RPMI8226 (cell line): ENCODE data around the gene DNAAF1.

Experiments used
- DNase-seq: peaks from one replicate; pipeline ENCODE4 v3.0.0-alpha.2; 2015

Gene DNAAF1

DNA sequence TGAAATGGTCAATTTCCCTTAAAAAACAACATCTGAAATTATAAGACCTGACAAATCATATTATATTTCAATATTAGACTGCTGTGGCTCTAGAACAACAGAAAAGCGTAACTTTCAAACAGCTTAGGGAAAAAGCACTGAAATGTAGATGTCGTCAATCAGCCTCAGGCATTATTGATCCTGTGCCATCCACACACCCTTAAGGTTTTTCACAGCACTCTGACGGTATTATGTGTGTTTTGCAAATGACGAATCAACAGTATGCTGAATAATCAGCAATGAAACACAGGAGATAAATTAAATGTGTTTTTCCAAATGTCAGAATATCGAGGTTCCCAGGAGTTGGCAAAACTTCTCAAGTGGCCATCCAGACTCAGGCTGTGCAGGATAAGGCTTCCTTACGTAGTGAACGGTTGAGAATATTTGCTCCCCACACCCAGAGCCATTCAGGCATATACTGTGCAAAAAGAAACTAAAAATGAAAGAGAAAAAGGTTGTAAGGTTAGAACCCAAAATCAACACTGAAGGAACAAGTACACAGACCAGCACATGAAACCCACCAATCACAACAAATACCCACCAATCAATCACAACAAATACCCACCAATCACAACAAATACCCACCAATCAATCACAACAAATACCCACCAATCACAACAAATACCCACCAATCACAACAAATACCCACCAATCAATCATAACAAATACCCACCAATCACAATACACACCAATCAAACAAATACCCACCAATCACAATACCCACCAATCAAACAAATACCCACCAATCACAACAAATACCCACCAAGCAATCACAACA is 20.6 kb upstream of the DNAAF1 start:
- no peak for DNase-seq

DNA sequence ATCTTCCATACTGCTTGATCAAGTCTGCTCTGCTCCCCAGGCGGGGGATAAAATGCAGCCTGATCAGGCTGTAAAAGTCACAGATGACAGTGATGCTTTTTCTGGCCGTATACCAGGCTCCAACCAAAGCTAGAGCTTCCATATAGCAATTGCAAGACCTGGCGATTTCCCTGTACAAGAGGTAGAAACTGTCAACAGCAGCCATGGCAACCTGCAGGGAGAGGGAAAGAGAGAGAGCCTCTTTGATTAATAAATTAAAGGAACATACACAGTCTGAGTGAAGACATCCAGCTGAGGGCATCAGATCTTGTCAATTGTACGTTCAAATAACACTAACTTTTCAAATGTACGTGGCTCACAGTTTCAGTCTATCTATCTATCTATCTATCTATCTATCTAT is 14.0 kb upstream of the DNAAF1 start:
- DNase-seq = no peak

DNA sequence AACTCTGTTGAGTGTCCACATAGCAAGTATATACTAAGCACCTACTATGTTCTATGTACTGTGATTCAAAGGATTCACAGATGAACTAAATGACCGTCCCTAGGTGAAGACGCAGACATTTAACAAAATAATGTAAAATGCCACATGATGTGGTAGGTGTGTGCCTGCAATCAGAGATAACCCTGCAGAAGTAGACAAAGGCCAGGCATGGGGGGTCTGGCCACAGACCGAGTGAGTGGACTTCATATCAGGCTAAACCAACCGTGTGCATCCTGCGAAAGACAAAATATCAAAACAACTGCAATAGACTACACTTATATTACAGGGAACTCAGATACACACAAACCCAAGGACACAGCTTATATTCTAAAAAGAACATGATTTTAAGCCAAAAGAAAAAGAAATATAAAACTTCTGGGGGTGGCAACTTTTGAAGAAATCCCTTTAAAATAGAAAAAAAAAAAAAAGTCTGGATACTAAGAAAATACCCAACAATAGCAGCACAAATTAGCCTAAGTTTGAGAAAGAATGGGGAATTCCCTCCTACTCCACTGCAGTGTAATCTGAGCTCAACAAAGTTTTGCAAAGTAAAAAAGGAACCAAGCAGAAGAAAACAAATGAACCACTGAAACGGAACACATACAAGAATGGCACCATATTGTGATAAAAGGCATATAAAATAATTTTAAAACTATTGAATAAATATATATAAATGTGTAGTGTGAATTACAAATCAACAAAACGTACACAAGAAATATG is 12.4 kb upstream of the DNAAF1 start:
- no peak for DNase-seq

DNA sequence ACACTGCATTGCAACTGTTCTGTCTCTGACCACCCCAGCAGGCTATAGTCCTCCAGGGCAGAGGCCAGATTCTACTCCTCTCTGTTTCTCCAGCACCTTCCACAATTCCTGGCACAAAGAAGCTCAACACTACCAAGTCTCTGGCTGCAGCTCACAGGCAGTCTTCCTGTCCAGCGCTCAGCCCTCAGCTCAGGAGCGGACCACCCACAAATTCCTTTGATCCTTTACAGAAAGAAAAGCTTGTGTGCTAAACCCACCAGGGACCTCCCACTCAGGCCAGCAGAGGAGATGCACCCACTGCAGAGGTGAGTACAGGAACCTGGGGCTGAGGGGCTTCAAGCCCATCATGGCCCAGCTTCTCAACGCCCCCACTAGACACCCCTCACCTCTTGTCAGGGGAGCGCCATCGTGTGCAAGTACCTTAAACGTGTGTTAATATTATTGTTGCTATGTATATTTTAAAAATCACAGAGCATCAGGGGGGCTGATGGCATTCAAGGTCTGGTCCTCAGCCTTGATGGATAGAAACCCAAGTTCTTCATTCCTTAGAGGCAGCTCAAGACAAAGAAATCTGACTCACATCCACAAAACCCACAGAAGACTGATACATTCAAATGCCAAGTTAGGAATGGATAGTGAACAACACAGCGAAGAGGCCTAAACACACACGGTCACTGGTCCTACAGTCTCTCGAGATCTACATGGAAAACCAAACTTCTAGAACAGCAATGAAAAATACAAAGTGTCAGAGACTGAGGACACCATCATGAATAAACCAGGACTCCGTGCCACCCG is 8.6 kb upstream of the DNAAF1 start:
- DNase-seq = no peak

DNA sequence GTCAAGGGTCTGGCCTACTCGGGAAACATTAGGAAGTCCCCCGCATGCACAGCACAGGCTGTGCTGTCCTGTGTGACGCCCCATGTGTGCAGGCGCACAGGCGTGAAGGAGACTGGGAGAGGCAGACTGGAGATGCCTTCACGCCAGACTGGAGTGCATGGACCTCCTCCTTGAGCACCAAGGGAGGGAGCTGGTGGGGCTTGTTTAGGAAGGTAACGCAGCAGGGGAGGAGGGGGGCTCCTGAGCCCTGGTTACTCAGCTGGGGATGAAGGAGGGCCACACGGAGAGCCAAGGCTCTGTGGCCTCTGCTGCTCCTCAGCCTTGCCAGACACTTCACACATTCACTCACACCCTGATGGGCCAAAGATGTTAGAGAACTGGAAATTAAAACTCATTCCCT is 7.8 kb upstream of the DNAAF1 start:
- DNase-seq = no peak

DNA sequence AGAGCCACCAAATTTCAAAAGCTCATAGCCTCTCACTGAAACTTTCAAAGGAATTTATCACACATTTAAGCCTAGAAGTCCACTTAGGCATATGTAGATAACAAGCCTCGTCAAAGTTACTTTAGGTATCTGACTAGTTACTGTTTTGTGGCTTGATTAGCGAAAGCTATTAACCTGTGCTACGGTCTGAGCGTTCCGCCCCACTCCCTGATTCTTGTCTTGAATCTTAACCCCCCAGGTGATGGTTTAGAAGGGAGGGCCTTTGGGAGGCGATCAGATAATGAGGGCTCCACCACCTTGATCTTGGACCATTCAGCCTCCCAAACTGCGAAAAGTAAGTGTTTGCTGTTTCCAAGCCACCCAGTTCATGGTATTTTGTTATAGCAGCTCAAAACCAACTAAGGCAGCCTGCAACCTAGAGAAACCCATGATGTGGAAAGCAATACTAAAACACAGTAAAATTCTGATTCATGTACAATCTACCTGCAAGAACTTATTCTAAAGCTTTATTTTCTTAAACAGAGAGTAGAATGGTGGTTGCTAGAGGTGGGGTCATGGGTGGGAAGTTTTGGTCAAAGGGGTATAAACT is 7.2 kb upstream of the DNAAF1 start:
- DNase-seq = no peak

DNA sequence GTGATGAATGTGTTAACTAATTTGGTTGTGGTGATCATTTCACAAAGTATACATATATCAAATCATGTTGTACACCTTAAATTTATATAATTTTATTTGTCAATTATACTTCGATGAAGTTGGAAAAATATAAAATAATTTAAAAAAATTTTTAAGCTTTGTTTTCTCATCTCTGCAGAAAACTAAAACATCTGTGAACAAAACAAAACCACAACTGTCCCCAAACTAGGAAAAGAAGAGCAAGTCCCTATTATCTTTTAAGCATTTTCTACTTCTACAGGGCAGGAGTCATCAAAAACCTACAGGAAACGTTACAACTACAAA is 6.6 kb upstream of the DNAAF1 start:
- no peak for DNase-seq

DNA sequence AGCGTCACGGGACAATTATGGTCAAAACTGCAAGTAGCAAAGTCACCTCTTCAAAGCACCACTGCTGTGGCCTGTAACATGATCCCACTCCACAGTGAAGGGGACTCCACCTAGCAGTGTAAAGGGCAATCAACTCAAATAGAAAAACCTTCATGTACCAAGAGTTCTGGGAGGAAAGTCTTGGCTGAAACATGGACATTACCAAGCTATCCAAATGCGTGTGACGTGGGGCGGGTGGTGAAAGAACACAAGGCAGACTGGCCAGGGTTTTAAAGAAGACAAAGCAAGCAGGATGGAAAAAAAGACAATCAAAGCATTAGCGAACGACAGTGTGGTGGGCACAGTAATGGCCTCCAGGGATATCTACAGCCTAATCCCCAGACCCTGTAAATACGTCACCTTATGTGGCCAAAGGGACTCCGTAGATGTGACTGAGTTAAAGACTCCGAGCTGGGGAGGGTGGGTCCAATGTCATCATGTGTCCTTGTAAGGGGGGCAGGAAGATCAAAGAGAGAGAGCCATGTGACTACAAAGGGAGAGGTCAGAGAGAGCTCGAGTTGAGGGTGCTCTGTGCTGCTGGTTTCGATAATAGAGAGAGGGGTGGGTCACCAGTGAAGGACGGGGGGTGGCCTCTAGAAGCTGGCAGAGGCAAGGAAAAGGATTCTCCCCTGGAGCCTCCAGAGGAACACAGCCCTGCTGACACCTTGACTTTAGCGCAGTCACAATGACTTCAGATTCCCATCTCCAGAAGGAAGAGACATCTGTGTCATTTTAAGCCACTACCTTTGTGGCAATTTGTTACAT is 6.1 kb upstream of the DNAAF1 start:
- DNase-seq = no peak

DNA sequence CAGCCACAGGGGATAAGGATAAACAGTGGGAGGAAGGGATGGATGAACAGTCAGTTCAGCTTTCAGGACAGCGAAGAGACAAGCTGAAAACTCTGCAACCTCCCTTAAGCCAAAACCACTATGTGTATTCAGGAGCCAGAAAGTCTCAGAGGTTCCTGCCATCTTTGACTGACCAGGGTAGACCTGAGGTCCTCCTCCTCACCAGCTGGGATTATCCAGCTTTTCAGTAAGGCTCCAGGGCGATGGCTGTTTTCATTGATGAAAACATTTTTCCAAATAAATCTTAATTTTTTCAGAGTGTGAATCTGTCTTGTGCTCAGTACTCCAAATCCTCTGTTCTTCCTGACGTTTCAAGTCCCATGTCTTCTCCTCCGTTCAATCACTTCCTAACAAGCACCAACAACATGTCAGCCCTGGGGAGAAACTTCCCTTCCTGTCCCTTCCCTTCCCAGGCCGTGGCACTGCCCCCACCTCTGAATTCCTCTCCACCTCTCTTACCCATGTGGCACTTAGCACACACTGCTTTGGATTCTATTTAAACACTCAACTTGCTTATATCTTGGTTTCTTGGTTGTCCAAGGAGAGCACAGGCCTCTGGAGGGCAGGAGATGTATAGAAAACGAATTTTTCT is 5.4 kb upstream of the DNAAF1 start:
- no peak for DNase-seq

DNA sequence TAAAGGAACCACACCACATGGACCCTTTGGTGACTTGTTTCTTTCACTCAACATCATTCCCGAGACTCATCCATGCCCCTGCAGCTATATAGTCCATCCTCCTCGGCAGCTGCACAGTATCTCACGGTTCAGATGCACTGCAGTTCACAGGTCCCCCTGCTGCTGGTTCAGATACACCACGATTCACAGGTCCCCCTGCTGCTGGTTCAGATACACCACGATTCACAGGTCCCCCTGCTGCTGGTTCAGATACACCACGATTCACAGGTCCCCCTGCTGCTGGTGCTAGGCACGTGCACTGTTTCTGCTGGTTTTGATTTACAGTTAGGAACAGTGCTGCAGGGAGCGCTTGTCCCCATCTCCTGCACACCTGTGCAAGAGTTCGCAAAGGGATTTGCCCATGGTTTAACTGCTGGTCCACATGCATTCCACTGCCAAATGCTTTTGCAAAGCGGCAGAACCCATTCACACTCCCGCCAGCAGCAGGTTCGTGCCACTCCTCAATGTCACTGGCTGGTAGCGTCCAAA is 3.9 kb upstream of the DNAAF1 start:
- DNase-seq = no peak

DNA sequence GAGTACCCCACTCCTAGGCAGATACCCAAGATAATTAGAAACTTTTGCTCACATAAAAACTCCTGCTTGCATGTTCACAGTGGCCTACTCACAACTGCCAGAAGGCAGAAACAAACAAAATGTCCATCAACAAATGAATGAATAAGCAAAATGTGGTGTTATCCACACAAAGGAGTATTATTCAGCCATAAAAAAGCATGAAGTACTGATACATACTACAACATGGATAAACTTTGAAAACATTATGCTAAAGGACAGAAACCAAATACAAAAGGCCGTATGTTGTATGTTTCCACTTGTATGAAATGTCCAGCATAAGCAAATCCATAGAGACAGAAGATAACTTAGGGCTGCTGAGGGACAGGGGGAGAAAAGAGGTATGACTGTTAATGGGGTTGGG is 2.0 kb upstream of the DNAAF1 start:
- DNase-seq = no peak

DNA sequence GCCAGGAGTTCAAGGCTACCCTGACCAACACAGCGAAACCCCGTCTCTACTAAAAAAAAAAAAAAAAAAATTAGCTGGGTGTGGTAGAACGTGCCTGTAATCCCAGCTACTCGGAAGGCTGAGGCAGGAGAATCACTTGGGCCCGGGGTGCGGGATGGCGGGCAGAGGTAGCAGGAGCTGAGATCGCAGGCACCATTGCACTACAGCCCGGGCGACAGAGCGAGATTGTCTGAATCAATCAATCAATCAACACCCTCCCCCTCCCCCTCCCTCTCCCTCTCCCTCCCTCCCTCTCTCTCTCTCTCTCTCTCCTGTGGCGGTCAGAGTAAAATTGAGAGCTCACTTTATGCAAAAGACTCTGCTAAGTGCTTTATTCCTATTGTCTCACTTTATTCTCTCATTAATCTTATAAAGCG is 1.3 kb upstream of the DNAAF1 start:
- no peak for DNase-seq

DNA sequence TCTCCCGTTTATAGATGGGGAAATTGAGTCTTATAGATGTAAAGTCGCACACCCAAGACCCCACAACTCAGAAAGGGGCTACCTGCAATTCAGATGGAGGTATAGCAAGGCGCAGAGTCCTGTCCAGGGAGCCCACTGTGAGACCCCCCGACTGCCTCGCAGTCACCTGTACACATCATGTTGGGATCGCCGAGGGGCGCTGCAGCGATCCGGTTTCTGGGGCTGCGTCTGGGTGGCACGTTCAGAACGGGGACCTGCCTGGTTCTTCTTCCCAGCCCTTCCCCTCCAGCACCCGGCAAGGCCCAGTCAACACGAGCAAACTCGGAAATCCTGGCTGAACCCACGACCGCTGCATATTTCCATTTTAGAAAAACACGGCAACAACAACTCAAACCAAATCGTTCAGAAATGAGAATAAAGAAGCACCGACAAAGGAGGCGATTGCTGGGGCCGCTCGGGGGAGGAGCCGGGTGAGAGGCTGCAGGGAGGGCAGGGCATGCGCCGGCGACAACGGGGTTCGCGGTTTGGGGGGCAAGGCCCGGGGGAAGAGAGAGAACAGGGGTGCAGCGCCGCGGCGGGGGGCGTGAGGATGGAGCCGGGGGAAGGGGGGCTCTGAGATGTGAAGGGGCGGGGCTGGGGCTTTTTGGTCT is 774 bp upstream of the DNAAF1 start:
- DNase-seq = peak; percentile 27

DNA sequence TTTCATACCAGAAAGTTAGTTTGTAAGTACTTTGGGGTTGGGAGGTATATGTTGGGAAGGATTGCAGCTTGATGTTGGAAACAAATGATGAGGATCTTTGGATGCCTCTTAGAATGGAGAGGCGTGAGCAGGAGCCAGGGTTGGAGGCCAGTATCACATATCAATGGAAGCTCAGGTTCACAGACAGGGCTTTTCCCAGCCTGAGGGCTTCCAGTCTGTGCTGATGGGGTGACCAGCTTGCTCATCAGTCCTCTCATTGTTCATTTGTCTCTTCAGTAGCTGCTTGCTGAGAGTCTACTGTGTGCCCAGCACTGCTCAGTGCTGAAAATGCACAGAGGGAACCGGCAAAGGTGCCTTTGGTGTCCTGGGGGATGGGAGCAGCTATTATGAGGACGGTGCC is 5.8 kb downstream of the DNAAF1 start:
- no peak for DNase-seq

DNA sequence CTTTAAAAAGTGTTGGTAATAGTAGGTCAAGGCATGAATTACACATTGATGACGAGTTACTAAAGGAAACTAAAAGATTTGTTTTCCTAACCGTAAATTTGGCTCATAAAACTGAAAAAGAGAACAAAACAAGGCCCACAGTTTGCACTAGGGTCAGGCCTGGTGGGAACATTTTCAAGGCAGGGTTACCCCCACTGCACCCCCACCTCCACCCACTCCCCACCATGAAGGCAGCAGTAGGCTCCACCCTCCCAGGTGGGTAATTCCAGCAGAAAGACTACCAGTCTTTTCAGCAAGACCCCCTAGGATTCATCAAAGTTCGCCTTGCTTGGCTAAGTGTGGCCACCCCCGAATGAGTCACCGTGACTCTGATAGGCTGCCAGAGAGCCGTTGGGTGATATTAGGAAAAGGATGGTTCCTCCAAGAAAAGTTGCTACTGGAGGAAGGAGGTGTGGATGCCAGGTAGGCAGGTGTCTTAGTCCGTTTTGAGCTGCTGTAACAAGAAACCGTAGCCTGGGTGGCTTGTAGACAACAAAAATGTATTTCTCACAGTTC is 8.6 kb downstream of the DNAAF1 start:
- DNase-seq = no peak

DNA sequence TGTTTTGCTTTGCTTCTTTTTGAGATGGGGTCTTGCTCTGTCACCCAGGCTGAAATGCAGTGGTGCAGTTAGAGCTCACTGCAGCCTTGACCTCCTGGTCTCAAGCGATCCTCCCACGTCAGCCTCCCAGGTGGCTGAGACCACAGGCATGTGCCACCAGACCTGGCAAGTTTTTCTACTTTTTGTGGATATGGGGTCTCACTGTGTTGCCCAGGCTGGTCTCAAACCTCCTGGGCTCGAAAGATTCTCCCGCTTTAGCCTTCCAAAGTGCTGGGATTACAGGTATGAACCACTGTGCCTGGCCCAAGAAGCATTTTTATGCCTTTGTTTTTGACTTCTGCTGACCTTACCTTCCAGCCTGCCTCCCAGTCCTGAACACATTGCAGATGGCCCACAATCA is 10.1 kb downstream of the DNAAF1 start:
- no peak for DNase-seq

DNA sequence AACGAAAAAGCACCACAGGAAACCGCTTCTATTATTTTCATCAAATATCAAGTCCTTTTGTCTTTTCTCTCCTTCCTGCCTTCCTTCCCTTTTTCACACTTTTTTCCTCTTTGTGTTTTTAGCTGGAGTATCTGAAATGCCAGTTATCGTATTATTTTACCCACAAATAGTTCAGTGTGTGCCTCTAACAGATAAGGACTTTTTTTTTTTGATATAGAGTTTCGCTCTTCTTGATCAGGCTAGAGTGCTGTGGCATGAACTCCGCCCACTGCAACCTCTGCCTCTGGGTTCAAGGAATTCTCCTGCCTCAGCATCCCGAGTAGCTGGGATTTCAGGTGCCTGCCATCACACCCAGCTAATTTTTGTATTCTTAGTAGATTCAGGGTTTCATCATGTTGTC is 10.7 kb downstream of the DNAAF1 start:
- no peak for DNase-seq

DNA sequence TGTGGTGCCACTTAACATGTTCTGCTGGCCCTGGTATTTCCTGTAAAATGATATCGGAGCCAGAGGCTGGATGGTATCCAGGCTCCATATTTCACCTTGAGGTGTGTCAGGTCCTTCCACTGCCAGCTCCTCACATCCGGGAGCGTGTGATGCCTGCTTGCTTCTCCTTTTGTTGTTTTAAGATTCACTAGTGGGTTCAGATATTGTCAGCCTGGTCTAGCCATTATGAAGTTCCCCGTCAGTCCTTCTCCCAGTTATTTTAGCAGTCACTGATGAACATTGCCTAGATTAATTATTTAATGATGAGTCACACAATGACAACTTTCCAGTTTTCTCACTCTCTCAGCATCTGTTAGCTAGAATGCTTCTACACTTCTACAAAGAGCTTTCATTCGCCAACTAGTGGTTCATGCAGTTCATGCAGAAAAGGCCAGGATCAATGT is 11.3 kb downstream of the DNAAF1 start:
- no peak for DNase-seq

DNA sequence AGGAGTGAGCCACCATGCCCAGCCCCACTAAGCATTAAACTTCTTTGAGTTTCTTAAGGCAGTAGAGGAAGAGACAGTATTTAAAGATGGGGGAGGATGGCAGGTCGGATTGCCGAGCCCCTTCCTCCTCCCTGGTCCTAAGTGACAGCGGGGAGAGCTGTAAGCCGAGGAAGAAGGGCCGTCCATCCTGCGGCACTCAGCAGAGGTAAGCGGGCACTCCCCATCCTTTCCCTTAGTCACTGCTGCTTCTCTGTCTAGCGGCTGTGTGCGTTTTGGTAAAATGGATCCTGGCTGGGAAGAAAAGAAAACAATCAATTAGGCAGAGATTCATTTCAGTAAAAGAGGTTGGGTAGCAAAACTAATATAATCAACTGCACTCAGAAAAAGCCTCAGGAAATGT is 13.9 kb downstream of the DNAAF1 start:
- DNase-seq = no peak

DNA sequence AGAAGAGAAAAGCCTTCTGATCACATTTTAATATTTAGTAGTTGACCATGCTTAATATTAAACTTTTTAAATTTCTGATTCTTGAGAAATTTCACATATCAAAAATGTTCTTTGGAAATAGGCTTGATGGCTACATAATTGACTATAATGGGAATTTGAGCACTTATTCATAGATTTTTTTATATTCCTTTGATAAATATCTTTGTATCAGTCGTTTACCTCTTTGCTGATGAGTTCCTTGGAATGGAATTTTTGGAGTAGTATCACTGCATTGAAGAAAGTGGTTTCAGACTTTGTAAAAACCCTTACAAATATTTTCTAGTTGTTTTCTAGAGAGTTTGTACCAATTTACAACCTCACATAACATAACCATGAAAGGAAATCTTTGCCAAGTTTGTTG is 14.7 kb downstream of the DNAAF1 start:
- no peak for DNase-seq

DNA sequence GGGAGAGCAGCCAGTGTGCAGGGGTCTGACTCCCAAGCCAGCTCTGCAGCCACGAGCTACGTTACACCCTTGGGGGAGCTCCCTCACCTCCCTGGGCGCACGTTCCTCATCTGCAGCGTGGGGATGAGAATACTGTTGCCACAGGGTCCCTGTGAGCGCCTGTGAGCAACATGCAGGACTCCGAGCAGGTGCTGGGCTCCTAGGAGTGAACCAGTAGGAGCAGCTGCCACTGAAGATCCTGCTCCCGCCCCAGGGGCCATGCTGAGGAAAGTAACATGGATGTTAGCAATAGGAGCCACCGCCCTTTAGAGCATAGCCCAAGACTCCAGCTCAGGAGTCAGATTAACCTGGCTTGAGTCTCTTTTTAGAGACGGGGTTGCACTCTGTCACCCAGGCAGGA is 15.9 kb downstream of the DNAAF1 start:
- no peak for DNase-seq
